Astrocyte (in vitro differentiated cells and primary cell): ENCODE data around the gene CHD5. TPM values are rescaled to one million over a fixed set of nuclear protein-coding genes. Genes with fewer than 3 reads are reported as not detected.

Experiments
- DNase-seq: peaks from one replicate; pipeline ENCODE4 v3.0.0-alpha.2; 2010; ENCODE audit warnings: low read depth
- FAIRE-seq: peaks from 2 replicates; lab custom pipeline; 2011; peaks lifted over from hg19 to GRCh38; lab: Jason Lieb, UNC
- H2AFZ ChIP-seq: 2 replicates; pipeline ENCODE4 v1.6.0; 2012; ENCODE audit warnings: low read depth, low read length, inconsistent platforms
- H3K27ac ChIP-seq: 2 replicates; pipeline ENCODE4 v1.5.1; 2011; ENCODE audit warnings: low read depth, low read length, inconsistent platforms
- H3K27me3 ChIP-seq: 2 replicates; pipeline ENCODE4 v1.6.0; 2011; ENCODE audit warnings: low read length, inconsistent platforms; ENCODE audit not compliant: insufficient read depth
- H3K36me3 ChIP-seq: 2 replicates; pipeline ENCODE4 v1.5.1; 2011; ENCODE audit warnings: low read length, inconsistent platforms; ENCODE audit not compliant: insufficient read depth
- H3K4me1 ChIP-seq: 2 replicates; pipeline ENCODE4 v1.5.1; 2011; ENCODE audit warnings: low read length, inconsistent platforms; ENCODE audit not compliant: insufficient read depth
- H3K4me2 ChIP-seq: 2 replicates; pipeline ENCODE4 v1.6.0; 2012; ENCODE audit warnings: low read length, inconsistent platforms
- H3K4me3 ChIP-seq: 2 replicates; pipeline ENCODE4 v1.5.1; 2011; ENCODE audit warnings: low read depth, mild to moderate bottlenecking, low read length, inconsistent platforms; ENCODE audit not compliant: insufficient read depth
- H3K79me2 ChIP-seq: 2 replicates; pipeline ENCODE4 v1.6.0; 2012; ENCODE audit warnings: mild to moderate bottlenecking, low read length, inconsistent platforms; ENCODE audit not compliant: insufficient read depth
- H3K9ac ChIP-seq: 2 replicates; pipeline ENCODE4 v1.6.0; 2012; ENCODE audit warnings: mild to moderate bottlenecking, low read length, inconsistent platforms
- H3K9me3 ChIP-seq: 2 replicates; pipeline ENCODE4 v1.5.1; 2012; ENCODE audit warnings: low read depth, mild to moderate bottlenecking, low read length, inconsistent platforms; ENCODE audit not compliant: insufficient read depth
- H4K20me1 ChIP-seq: 2 replicates; pipeline ENCODE4 v1.6.0; 2012; ENCODE audit warnings: low read length, inconsistent platforms; ENCODE audit not compliant: insufficient read depth
- H3K27ac Mint-ChIP-seq: one replicate; pipeline ENCODE4 v1.8.0; 2021; ENCODE audit warnings: mild to moderate bottlenecking, mixed read lengths; ENCODE audit not compliant: unreplicated experiment
- H3K27me3 Mint-ChIP-seq: one replicate; pipeline ENCODE4 v1.8.0; 2021; ENCODE audit warnings: low read depth, mixed read lengths; ENCODE audit not compliant: unreplicated experiment
- H3K36me3 Mint-ChIP-seq: one replicate; pipeline ENCODE4 v1.8.0; 2021; ENCODE audit warnings: low read depth, mixed read lengths; ENCODE audit not compliant: unreplicated experiment
- H3K4me1 Mint-ChIP-seq: one replicate; pipeline ENCODE4 v1.8.0; 2021; ENCODE audit warnings: low read depth, mixed read lengths; ENCODE audit not compliant: unreplicated experiment
- H3K4me3 Mint-ChIP-seq: one replicate; pipeline ENCODE4 v1.8.0; 2021; ENCODE audit warnings: mild to moderate bottlenecking, moderate library complexity, mixed read lengths; ENCODE audit not compliant: unreplicated experiment
- H3K9me3 Mint-ChIP-seq: one replicate; pipeline ENCODE4 v1.8.0; 2021; ENCODE audit warnings: mild to moderate bottlenecking, mixed read lengths; ENCODE audit not compliant: unreplicated experiment
- EZH2 ChIP-seq: IDR thresholded peaks from 2 replicates; pipeline ENCODE4 v1.6.1; 2012; ENCODE audit warnings: mild to moderate bottlenecking, low read length, inconsistent platforms; ENCODE audit not compliant: insufficient read depth
- total RNA-seq: library from RNA; stranded (reverse); gene quantifications from 2 replicates; pipeline ENCODE4 v1.2.1, GENCODE V29; 2021
- TF ChIP-seq, protein P1 (sequence below): IDR thresholded peaks from 2 replicates; pipeline ENCODE4 v1.5.1; 2011; ENCODE audit warnings: low read depth, mild to moderate bottlenecking, inconsistent platforms, low read length, moderate library complexity; ENCODE audit not compliant: insufficient read depth

CHD5 gene
- total RNA-seq, 1 donor from 2014 or later: 0.18 TPM

DNA sequence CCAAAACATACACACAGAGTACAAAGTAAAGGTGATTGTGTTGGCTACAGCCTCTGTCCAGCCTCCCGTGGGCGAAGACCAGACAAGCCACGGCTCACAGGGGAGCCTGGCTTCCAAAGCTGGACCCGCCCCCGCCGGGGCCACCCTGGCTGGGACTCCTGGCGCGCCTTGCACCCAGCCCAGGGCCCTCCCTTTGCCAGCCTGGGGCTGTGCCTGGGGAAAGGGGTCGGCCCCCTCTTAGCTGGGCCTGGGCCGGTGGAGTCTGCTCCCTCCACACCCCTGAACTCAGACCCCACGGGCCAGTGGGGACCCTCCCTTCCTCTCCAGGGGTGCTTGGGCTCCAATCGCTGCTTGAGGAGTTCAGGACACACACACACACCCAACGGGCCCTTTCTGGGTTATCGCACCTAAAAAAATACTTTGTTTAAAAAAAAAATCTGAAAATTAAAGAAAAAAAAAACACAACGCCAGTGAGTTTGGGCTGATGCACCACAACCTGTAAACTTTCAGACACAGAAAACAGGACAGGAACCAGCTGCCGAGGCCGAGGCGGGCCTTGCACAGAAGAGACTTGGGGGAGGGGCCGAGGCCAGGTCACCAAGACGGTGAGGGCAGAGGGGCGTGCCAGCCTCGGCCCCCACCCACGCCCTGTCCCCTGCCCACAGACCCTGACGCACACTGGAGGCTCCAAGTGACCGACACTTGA, 78.1 kb downstream of the CHD5 start:
- Histone ChIP-seq H3K9ac (no peak overlapping the region), H3K9me3 (no peaks in the 10 kb centered on the region), H3K79me2 (no peaks in the 10 kb centered on the region), H3K27me3 (no peaks in the 10 kb centered on the region), H4K20me1 (no peaks in the 10 kb centered on the region), H3K27ac (no peak overlapping the region), H3K4me2 (no peak overlapping the region), H3K4me3 (no peak overlapping the region), H3K4me1 (no peaks in the 10 kb centered on the region), H3K36me3 (no peaks in the 10 kb centered on the region), H2AFZ (no peak overlapping the region)
- no peaks in the 10 kb centered on the region for H3K4me1 Mint-ChIP-seq
- no peak overlapping the region for H3K27ac Mint-ChIP-seq
- DNase-seq (no peak), FAIRE-seq (no peak)
- H3K27me3 Mint-ChIP-seq: peaks cover 32% of the 10 kb centered on the region
- H3K4me3 Mint-ChIP-seq: no peak overlapping the region
- peaks cover 3% of the 10 kb centered on the region for H3K36me3 Mint-ChIP-seq
- peaks cover 5% of the 10 kb centered on the region for H3K9me3 Mint-ChIP-seq
- TF ChIP-seq EZH2: no peak
- TF ChIP-seq, protein P1, sequence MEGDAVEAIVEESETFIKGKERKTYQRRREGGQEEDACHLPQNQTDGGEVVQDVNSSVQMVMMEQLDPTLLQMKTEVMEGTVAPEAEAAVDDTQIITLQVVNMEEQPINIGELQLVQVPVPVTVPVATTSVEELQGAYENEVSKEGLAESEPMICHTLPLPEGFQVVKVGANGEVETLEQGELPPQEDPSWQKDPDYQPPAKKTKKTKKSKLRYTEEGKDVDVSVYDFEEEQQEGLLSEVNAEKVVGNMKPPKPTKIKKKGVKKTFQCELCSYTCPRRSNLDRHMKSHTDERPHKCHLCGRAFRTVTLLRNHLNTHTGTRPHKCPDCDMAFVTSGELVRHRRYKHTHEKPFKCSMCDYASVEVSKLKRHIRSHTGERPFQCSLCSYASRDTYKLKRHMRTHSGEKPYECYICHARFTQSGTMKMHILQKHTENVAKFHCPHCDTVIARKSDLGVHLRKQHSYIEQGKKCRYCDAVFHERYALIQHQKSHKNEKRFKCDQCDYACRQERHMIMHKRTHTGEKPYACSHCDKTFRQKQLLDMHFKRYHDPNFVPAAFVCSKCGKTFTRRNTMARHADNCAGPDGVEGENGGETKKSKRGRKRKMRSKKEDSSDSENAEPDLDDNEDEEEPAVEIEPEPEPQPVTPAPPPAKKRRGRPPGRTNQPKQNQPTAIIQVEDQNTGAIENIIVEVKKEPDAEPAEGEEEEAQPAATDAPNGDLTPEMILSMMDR: no peak

DNA sequence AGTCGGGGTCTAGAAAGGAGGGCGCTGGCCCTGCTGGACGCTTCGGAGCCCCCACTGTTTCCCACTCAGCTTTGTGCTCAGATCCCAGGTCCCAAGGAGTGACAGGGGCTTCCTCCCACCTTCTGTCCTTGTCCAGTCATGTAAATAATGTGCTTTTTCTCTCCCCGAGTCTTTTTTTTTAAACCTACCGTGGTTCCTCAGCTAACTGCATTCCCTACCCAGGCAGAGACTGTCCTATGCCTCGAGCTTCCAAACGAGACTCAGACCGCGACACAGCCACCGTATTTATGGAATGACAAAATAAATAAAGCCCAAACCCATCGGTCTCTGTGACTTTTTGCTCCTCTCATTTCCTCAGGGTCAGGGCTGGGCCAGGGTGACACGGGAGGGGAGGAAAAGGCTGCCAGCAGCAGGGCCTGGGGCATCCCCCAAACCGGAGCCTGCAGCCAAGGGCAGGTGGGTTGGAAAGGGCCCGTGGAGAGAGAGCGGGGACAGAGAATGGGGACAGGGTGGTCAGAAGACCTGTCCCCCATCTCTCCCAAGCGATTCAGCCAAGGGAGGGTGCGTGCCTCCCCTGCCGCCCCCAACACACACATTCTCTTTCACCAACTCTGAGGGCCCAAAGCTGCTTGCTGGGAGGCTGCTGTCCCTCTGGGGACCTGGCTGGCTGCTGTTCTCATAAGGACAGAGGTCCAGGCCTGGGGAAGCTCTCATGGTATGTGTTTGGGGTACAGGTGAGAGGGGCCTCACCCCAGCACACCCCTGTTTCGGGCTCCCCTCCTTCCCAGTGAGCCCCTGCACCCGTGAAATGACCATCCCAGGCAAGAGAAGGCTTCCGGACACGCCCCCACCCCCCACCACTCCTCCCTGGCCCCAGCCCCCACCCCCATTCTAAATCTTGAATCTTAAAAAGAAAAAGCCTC, 79.0 kb downstream of the CHD5 start:
- Histone ChIP-seq H3K9ac (no peak overlapping the region), H3K4me2 (no peak overlapping the region), H3K27ac (no peak overlapping the region), H2AFZ (no peak overlapping the region), H3K79me2 (no peaks in the 10 kb centered on the region), H3K4me1 (no peaks in the 10 kb centered on the region), H3K27me3 (no peaks in the 10 kb centered on the region), H3K4me3 (no peak overlapping the region), H3K9me3 (no peaks in the 10 kb centered on the region), H3K36me3 (no peaks in the 10 kb centered on the region), H4K20me1 (no peaks in the 10 kb centered on the region)
- H3K4me1 Mint-ChIP-seq: no peaks in the 10 kb centered on the region
- no peak for FAIRE-seq
- no peak overlapping the region for H3K27ac Mint-ChIP-seq
- peaks cover 32% of the 10 kb centered on the region for H3K27me3 Mint-ChIP-seq
- no peak for TF ChIP-seq EZH2
- TF ChIP-seq, protein P1: no peak
- DNase-seq: no peak
- H3K4me3 Mint-ChIP-seq: no peak overlapping the region
- peaks cover 3% of the 10 kb centered on the region for H3K36me3 Mint-ChIP-seq
- H3K9me3 Mint-ChIP-seq: peaks cover 5% of the 10 kb centered on the region
